Astrocyte of the cerebellum (primary cell): ENCODE measurements around the gene PRR29.
"Not testable (repeated sequence)": the region's sequence is repeated elsewhere in the genome, so short reads cannot be mapped to it uniquely, and the experiment has no call there.

Source experiments
- DNase-seq: peaks from one replicate; pipeline ENCODE4 v3.0.0-alpha.2; 2011; ENCODE audit warnings: low read depth
- H3K4me3 ChIP-seq: 2 replicates; pipeline ENCODE4 v1.5.1; 2011; ENCODE audit warnings: mild to moderate bottlenecking, low read depth, low read length, moderate library complexity
- in situ Hi-C: cut with HindIII; loops from 2 replicates; pipeline ENCODE4 v1.10.0; 2017; ENCODE audit warnings: low sequenced_read_pairs
- TF ChIP-seq, protein P1 (sequence below): IDR thresholded peaks from 2 replicates; pipeline ENCODE4 v1.5.1; 2012; ENCODE audit warnings: low read length, low read depth, moderate library complexity, mild to moderate bottlenecking; ENCODE audit errors: missing control alignments

PRR29 gene

DNA sequence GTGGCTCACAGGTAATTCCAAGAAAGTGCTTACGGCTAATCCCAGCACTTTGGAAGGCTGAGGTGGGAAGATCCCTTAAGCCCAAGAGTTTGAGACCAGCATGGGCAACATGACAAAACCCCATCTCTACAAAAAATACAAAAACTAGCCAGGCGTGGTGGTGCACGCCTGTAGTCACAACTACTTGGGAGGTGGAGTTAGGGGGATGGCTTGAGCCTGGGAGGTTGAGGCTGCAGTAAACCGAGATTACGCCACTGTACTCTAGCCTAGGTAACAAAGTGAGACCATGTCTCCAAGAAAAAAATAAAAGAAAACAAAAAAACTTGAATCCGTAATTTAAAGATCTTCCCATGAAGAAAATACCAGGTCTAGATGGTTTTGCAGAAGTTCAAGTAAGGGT lies 17.3 kb downstream of the PRR29 start:
- TF ChIP-seq, protein P1, sequence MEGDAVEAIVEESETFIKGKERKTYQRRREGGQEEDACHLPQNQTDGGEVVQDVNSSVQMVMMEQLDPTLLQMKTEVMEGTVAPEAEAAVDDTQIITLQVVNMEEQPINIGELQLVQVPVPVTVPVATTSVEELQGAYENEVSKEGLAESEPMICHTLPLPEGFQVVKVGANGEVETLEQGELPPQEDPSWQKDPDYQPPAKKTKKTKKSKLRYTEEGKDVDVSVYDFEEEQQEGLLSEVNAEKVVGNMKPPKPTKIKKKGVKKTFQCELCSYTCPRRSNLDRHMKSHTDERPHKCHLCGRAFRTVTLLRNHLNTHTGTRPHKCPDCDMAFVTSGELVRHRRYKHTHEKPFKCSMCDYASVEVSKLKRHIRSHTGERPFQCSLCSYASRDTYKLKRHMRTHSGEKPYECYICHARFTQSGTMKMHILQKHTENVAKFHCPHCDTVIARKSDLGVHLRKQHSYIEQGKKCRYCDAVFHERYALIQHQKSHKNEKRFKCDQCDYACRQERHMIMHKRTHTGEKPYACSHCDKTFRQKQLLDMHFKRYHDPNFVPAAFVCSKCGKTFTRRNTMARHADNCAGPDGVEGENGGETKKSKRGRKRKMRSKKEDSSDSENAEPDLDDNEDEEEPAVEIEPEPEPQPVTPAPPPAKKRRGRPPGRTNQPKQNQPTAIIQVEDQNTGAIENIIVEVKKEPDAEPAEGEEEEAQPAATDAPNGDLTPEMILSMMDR, result no peak
- DNase-seq, result no peak
- in situ Hi-C loops, result loop anchor here (5.0 kb wide), 1 partner anchor 73 kb away; no protein-coding TSS in a partner anchor
- H3K4me3 ChIP-seq, result no peak overlapping the region

- TF ChIP-seq, protein P1, result peak; percentile 16
- DNase-seq, result no peak
- no peak overlapping the region for H3K4me3 ChIP-seq
- in situ Hi-C loops, result loop anchor here (5.0 kb wide), 1 partner anchor 74 kb away; no protein-coding TSS in a partner anchor
Measured at GRCh38 chr17:64016231-64016784, 18.2 kb downstream of the PRR29 start.

DNA sequence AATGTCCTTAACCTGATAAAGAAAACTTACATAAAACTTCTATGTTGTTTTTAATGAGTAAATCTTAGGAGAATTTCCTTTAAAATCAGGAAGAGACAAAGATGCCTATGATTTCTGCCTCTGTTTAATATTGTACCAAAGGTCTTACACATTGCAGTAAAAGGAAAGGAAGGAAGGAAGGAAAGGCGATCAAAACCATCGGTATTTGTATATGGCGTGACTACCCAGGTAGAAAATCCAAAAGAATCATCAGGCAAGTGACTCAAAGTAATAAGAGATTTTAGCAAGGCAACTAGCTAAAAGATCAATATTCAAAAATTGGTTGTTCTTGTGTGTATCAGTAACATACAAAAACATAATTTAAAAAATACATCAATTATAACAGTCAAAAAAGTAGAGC lies 18.8 kb downstream of the PRR29 start:
- TF ChIP-seq, protein P1, result no peak
- in situ Hi-C loops, result loop anchor here (5.0 kb wide), 1 partner anchor 75 kb away; no protein-coding TSS in a partner anchor
- H3K4me3 ChIP-seq, result no peak overlapping the region
- DNase-seq, result no peak

- no peak overlapping the region for H3K4me3 ChIP-seq
- TF ChIP-seq, protein P1, result peak; percentile 11
- no peak for DNase-seq
- in situ Hi-C loops, result loop anchor here (5.0 kb wide), 1 partner anchor 75 kb away; no protein-coding TSS in a partner anchor
Measured at GRCh38 chr17:64017381-64017980, 19.3 kb downstream of the PRR29 start.

GRCh38 chr17:64019551-64019961 lies 21.4 kb downstream of the PRR29 start:
- not testable (repeated sequence) for H3K4me3 ChIP-seq, DNase-seq
- in situ Hi-C loops, result loop anchor here (5.0 kb wide), 1 partner anchor 77 kb away; no protein-coding TSS in a partner anchor

- no peak for DNase-seq
- no peak within 1 kb of the TSS for H3K4me3 ChIP-seq
- in situ Hi-C loops, result loop anchor here (10.0 kb wide), 1 partner anchor 255 kb away; no protein-coding TSS in a partner anchor
- TF ChIP-seq, protein P1, result no peak
Measured at GRCh38 chr17:64020056-64020766, 22.1 kb downstream of the PRR29 start, which contains the start of gene ICAM2. TSS of gene ICAM2 (minus strand) at chr17:64020633. CDS start at chr17:64006691, 13,942 bp downstream.
